Gastrocnemius medialis (tissue), 4 donors: ENCODE data around the gene BCDIN3D.

ENCODE experiments used
- CTCF ChIP-seq, 5 experiments: fragments of 450-650 bp in 3 of 5; fragments of 200-600 bp in 2 of 5; sonication (generic) in 2 of 5; IDR thresholded peaks in 4 of 5; conservative IDR thresholded peaks in 1 of 5; 1 replicate in 4 of 5; 2 replicates in 1 of 5; pipeline ENCODE4 v1.5.1; 2016 to 2019; ENCODE audit warnings: antibody characterized with exemption in 5 of 5, mild to moderate bottlenecking in 3 of 5, moderate library complexity in 3 of 5
- POLR2A ChIP-seq, 2 donors: fragments of 450-650 bp; IDR thresholded peaks; one replicate each; pipeline ENCODE4 v1.6.1; 2017; ENCODE audit warnings: antibody characterized with exemption in 2 of 2, mild to moderate bottlenecking in 2 of 2, moderate library complexity in 2 of 2

- TF ChIP-seq CTCF (IDR thresholded peaks at IDR 0.05 in 4 of 5, conservative IDR thresholded peaks at IDR 0.05 in 1 of 5) (no peak), POLR2A (IDR thresholded peaks at IDR 0.05) (no peak)
These were observed 17.4 kb downstream of the BCDIN3D start for GRCh38 chr12:49825360-49825970.
